Measurements from ENCODE around the gene IBA57. TPM values are rescaled to one million over a fixed set of nuclear protein-coding genes. Genes with fewer than 3 reads are reported as not detected.
A peak's percentile ranks its signal among the peaks of the same experiment; 100 is the strongest.

IBA57 gene
- total RNA-seq, 1 donor from 2014 or later, result 8.9 TPM

DNA sequence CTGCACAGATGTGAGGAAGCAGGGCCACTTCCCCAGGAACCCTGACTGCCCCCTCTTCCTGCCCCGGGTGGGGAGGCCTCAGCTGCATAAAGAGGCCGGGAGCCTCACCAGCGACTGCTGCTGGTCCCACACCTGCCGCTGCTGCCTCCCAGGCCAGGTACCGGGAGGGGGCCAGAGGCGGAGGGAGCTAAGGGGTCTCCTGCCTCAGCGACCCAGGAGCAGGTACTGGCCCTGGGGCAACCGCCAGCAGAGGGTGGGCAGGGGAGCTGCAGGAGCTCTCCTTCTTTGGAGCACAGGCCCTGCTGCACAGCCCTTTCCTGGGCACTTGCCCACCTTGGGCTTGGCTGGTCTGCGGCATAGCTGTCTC, 9.1 kb upstream of the IBA57 start:
- DNase-seq (ENCODE audit: low read depth in 2 of 2), result no peak

DNA sequence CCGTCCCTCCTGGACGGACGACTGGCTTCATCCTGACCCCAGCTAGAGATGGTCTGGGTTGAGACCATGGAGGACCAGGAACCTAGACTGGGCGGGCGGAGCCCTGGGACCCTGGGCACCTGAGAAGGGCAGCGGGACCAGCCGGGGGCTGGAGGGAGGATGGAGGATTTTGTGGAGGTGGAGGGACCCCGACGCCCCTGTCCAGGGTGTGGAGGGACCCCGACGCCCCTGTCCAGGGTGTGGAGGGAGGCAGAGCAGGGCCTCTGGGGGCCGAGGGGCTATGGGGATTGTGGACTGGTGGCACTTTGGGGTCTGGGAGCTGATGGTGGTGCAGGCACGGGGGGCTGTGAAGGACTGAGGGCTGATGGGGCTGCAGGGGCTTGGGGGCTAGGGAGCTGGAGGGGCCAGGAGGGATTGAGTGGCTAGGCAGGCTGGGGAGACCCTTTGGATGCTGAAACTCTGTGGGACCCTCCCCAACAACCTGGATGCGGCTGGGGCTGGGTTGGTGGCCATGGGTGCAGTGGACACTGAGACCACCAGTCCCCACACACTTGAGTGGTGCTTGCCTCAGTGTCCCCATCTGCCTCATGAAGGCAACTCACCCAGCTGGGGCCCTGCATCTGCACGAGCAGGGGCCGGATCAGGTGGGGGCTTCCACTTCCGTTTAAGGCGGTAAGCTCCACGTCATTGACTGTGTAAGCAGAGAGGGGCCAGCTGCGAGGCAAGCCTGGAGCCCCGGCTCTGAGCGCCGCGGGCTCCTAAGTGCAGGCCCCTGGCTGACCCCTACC, 8.5 kb upstream of the IBA57 start:
- no peak for DNase-seq (ENCODE audit: low read depth in 2 of 2)

DNA sequence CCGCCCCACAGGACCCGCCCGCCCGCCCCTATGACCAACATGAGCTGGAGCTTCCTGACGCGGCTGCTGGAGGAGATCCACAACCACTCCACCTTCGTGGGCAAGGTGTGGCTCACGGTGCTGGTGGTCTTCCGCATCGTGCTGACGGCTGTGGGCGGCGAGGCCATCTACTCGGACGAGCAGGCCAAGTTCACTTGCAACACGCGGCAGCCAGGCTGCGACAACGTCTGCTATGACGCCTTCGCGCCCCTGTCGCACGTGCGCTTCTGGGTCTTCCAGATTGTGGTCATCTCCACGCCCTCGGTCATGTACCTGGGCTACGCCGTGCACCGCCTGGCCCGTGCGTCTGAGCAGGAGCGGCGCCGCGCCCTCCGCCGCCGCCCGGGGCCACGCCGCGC, 7.9 kb upstream of the IBA57 start:
- no peak for DNase-seq (ENCODE audit: low read depth in 2 of 2)

DNA sequence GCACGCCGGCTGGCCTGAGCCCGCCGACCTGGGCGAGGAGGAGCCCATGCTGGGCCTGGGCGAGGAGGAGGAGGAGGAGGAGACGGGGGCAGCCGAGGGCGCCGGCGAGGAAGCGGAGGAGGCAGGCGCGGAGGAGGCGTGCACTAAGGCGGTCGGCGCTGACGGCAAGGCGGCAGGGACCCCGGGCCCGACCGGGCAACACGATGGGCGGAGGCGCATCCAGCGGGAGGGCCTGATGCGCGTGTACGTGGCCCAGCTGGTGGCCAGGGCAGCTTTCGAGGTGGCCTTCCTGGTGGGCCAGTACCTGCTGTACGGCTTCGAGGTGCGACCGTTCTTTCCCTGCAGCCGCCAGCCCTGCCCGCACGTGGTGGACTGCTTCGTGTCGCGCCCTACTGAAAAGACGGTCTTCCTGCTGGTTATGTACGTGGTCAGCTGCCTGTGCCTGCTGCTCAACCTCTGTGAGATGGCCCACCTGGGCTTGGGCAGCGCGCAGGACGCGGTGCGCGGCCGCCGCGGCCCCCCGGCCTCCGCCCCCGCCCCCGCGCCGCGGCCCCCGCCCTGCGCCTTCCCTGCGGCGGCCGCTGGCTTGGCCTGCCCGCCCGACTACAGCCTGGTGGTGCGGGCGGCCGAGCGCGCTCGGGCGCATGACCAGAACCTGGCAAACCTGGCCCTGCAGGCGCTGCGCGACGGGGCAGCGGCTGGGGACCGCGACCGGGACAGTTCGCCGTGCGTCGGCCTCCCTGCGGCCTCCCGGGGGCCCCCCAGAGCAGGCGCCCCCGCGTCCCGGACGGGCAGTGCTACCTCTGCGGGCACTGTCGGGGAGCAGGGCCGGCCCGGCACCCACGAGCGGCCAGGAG, 7.2 kb upstream of the IBA57 start:
- no peak for DNase-seq (ENCODE audit: low read depth in 2 of 2)

DNA sequence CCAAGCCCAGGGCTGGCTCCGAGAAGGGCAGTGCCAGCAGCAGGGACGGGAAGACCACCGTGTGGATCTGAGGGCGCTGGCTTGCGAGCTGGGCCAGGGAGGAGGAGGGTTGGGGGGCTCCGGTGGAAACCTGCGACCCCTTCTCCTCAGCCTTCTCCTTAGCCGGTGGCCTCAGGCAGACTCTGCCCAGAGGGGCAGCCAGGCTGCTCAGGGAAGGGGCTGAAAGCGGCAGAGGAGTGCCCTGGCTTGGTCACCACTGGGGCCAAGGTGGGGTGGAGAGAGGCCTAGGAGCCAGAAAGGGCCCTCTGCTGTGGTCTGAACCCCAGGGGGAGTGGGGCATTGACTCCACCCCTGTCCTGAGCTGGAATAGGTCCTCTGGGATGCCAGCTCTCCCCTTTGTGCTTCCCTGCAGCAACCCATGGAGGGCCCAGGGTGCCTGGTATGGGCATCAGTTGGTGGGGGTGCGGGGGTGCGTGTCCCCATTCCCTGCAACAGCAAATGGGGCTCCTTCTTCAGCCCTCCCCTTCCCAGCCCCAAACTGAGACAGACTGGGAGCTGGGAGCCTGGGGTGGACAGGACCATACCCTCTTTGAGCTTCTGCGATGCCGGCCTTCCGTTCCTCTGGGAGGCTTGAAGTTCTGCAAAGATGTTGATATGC, 6.5 kb upstream of the IBA57 start:
- no peak for DNase-seq (ENCODE audit: low read depth in 2 of 2)

DNA sequence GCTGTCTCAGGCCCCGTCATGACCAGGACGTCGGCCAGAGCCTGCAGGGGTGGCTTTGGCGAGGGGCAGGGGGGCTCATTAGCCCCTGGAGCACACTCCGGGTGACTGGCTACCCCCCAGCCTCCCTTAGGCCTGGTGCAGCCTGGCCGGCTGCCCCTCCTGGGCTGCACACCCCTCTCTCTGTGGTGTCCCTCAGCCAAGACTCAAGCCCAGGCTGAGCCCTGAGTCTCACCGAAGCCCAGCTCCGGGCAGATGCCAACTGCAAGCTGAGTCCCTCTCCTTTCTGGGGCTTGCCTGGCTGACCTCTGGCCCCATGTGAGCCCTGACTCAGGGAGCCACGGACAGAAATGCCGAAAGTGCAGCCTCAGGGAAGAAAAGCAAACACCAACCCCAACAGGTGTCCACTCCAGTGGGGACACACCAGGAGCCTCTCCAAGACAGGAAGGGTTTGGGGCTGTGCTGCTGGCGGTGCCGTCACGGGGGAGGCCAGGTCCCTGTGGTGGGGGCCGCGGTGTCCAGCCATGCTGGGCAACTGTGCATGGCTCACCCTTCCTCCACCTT, 5.3 kb upstream of the IBA57 start:
- DNase-seq (ENCODE audit: low read depth in 2 of 2), result no peak

DNA sequence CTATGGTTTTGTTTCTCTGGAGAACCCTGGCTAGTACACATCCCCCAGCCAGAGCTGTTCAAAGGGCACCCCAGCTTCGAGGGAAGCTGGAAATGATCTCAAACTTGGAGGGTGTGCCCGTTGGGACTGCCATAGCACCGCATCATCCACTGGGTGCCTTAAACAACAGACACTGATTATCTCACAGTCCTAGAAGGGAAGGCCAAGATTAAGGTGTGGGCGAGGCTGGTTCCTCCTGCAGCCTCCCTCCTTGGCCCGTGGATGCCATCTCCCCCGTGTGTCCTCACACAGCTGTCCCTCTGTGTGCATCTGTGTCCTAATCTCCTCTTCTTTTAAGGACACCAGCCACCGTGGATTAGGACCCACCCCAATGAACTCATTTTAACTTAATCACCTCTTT, 4.2 kb upstream of the IBA57 start:
- DNase-seq (ENCODE audit: low read depth in 2 of 2), result no peak

DNA sequence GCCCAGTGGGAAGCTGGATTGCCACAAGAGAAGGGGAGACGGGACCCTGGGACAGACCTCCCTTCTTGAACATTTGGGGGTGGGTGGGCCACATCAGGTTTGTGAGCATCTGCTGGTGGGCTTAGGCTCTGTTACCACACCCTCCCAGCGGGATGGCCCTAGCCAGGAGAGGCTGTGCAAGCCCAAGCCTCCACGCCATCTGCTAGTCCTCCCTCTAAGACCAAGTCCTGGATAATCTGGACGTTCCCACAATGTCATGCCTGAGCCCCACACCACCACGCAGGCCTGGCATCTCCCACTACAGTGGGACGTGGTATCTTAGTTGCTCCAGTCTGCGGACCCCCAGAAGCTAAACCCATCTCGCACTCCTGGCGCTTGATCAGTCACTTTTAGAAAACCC, 3.7 kb upstream of the IBA57 start:
- DNase-seq (ENCODE audit: low read depth in 2 of 2), result no peak

DNA sequence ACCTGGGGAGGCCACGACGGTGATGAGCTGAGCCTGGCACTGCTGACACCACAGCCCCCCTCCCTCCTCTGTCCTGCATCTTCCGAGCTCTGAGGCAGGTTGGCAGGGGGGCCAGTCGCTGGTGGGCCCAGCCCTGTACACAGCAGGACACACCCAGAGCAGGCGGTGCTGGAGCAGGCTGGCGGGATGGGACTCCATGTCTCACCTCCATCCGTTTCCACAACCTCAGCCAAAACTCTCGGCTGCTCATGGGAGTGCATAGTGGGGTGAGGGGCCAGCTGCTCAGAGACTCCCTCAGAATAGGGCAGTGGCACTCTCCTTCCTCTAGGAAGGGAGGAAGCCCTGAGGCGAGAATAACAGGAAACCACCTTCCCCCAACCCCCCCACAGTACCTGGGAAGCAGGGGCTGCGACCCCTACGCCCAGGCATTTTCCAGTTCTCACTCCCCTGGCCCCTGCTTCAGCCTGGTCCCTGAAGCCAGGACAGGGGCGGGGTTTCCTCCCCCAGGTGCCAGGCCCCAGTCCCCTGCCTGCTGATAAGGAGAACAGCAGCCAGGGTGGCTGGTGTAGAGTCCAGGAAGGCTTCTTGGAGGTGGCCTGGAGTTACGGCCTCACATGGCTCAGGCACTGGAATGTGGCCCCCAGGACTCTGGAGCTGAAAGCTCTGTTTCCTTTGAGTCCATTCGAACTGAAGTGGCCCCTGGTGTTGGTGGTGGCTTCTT, 3.2 kb upstream of the IBA57 start:
- peak; percentile 40 to 94 for DNase-seq (ENCODE audit: low read depth in 2 of 2)

DNA sequence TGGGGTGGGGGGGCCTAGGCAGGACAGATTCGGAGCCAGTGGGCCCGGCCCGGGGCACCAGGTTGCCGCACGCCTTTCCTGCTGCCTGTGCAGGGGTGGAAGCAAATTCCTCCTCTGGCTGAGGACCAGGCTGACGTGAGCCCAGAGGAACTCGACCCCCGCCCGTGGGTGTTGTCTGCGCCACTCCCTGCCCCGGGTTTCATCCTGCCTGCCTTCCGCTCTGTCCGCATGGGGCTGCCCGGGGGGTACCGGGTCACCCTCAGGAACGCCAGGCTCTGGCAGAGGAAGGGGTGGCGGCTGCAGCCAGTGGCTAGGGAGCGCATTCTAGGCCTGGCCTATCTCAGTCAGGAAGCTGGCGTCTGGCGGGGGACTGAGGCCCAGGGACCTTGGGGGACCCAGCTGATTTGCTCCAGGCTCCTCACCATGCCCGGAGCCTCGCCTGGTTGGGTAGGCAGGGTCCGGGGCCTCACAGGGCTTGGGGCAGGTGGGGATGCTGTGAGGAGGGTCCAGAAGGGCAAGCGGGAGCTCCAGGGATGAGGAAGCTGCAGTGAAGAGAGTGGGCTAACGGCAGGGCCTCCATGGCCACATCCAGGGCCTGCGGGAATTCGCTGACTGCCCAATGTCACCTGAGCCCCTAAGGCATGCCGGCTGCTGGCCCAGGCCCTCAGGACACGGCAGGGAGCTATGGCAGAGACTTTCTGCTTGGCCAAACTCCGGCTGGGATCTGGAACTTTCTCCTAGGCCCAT, 2.4 kb upstream of the IBA57 start:
- peak; percentile 46 to 95 for DNase-seq (ENCODE audit: low read depth in 2 of 2)

DNA sequence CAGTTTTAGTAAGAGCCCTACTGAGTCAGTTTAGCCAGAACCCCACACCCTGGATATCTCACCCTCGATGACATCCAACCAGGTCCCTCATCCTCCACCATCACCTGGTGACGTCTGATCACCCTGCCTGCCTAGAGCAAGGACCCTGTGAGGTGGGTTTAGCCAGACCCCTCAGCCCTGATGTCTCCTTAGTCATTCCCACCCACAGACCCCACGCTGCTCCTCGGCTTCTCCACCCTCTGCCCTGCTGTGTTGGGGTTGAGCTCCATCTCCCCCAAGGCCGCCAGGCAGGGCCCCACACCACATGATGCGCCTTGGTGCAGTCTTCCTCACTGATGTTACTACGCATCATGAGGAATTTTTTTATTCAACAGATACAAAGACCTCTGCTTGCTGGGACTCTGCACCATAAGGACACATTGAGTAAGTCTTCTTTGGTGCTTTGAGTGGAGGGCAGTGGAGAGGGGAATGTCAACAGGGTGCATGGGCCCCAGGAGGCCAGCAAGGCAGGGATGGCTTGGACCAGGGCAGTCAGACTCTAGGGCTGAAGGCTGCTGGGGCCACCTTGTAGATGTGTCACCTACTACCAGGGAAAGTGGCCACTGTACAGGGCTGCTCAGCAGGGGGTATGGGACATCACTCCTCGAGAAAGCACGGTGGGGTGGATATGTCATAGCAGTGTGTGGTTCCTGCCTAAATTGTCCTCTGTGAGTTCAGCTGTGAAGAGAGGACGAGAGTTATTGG, 1.7 kb upstream of the IBA57 start:
- no peak for DNase-seq (ENCODE audit: low read depth in 2 of 2)

DNA sequence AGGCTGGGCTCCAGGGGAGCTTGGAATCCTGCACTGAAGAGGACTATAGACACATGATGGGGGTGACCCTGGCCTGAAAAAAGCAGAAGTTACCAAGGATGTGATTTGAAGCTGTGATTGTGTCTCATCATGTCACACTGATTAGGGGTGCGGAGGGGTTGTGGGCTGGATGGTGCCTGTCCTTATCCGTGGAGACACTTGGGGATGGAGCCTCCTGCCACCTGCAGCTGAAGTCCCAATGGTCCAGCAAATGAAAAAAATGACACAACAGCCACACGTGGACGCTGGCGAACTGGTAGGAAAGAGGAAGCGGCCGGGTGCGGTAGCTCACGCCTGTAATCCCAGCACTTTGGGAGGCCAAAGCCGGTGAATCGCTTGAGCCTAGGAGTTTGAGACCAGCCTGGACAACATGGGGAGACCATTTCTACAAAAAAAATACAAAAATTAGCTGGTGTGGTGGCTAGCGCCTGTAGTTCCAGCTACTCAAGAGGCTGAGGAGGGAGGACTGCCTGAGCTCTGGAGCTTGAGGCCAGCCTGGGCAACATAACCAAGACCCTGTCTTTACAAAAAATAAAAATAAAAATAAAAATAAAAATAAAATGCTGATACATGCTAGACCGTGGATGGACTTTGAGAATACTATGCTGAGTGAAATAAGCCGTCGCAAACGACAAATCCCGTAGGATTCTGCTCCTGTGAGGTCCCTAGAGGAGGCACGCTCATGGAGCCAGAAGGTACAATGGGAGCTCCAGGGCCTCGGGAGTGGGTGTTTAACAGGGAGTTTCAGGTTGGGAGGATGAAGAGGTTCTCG, 838 bp upstream of the IBA57 start:
- peak in 1 of 2 donors; percentile 58 for DNase-seq (ENCODE audit: low read depth in 2 of 2)

DNA sequence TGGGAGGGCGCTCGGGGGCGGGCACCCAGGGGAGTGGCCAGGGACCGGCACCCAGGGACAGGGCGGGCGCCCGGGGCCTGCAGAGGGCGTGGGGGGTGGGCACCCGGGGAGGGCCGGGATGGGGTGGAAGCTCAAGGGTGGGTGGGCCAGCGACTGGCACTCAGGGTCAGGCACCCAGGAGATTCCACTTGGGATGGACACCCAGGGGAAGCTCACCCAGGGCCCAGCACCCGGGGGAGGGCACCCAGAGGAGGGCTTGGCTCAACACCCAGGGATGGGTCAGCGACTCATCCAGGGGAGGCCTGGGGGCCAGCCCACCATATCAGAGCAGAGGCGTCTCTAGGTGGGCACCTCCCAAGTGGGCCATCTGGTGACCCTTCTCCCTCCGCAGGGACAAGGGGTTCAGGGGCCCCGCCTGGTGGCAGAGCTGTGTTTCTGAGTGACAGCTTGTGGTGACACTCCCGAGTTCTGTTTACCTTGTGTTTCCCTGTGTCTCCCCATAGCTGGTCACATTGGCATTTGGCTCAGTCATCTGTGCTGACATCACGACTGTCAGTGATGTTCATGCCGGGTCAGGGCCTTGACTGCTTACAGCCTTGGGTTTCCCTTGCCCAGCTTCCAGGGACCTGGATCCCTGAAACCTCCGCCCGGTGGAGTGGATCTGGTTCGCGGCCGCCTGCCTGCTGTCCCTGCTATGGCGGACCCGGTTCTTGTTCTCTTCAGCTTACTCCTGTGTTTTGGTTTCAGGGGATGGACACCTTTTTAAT, 749 bp downstream of the IBA57 start:
- peak; percentile 64 to 92 for DNase-seq (ENCODE audit: low read depth in 2 of 2)

DNA sequence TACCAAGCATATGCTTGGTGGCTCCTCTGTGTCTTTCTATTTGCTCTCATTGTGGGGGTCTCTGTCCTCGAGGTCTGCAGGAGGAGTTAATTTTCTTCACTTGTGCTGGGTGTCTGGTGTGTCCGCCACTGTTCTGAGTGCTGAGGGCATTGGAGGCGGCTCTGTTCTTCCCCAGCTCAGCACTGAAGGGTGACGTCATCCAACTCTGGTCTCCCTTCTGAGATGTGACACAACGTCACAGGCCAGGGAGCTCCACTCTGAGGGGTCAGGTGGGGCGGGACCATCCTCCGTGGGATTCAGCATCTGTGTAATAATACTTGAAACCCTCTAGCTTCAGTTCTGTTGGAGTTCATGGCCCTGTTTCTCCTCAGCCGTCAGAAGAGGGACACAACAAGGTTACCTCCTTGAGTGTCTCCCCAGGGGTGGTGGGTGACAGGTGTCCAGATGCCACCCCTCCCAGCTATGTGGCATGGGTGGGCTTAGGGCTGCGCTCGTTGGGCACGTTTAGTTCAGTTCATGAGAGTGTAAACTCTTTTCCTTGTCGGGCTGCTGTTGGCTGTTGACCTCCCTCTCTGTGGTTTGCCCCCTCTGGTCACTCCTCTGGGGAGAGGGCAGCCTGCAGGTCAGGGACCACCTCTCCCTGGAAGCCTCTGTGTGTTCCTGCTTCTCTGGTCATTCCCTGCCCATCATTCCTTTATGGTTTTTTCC, 3.1 kb downstream of the IBA57 start:
- no peak for DNase-seq (ENCODE audit: low read depth in 2 of 2)

DNA sequence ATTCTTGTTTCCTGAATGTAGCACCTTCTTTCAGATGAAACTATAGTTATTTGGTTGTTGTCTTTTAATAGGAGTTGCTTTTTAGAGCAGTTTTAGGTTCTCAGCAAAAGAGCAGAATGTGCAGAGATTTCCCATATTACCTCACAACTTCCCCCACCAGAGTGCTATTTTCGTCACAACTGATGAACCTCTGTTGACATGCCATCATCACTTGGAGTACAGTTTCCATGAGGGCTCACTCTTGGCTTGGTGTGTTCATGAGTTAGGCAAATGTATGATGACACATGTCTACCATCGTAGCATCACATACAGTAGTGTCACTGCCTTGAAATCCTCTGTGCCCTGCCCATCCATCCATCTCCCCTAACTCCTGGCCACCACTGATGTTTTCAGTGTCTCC, 3.7 kb downstream of the IBA57 start:
- no peak for DNase-seq (ENCODE audit: low read depth in 2 of 2)

DNA sequence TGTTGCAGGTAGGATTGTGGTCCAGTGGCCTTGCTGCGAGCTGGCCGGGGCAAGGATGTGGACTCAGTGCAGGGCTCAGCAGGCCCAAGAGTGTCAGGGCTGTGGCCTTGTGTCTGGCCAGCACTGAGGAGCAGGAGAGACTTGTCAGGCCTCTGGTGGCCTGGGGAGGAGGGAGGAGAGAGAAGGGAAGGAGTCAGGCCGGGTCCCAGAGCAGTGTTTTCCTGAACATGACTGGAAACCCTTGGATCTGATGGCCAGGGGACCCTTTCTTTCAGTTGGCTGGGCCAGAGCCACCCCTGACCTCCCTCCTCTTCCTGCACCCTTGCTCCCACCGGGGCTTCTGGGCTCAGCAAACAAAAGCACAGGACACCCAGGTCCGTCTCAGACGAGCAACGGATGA, 5.1 kb downstream of the IBA57 start:
- no peak for DNase-seq (ENCODE audit: low read depth in 2 of 2)

DNA sequence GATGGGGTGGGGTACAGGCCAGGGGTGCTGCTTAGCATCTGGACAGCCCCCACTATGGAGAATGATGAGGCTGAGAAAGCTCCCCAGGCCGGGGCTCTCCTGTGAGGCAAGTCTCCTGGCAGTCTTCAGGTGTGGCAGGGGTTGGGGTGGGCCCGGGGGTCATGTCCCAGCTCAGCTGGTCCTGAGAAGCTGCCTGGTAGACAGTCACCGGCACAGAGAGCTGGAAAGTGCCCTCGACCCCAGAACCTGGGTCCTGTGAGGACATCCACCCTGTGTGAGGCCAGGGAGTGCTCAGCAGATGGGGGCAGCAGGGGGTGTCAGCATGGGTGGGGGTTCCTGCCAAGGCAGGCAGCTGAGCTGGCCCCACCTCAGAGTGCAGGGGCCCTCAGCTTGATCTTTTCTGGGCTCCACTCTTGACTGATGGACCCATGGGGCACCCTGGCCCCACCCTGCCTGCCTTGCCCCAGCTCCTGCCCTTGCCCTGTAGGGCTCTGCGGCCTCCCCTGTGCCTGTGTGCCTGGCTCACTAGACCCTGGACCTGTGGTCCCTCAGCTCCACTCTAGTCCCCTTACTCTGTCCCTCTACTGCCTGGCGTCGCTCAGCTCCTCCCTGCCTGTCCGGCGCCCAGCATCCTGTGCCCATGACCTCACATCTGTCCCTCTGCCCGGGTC, 5.8 kb downstream of the IBA57 start:
- no peak for DNase-seq (ENCODE audit: low read depth in 2 of 2)

All from lung microvascular endothelial cell (primary cell).